Fibroblast of mammary gland (primary cell): ENCODE results near the gene CMTM4.

Source experiments
- DNase-seq: peaks from one replicate; pipeline ENCODE4 v3.0.0-alpha.2; 2010; ENCODE audit warnings: low read depth
- H3K4me3 ChIP-seq: 2 replicates; pipeline ENCODE4 v1.5.1; 2011; ENCODE audit warnings: low read depth, mild to moderate bottlenecking, low read length, moderate library complexity; ENCODE audit not compliant: control insufficient read depth
- CTCF ChIP-seq: conservative IDR thresholded peaks from 2 replicates; pipeline ENCODE4 v1.5.1; 2011; ENCODE audit warnings: low read depth, low read length, inconsistent platforms; ENCODE audit not compliant: control insufficient read depth, insufficient read depth

CMTM4 gene

GRCh38 chr16:66717112-66717675, 20.7 kb upstream of the CMTM4 start:
- peak; percentile 92 for DNase-seq
- H3K4me3 ChIP-seq, result no peak overlapping the region
- peak; percentile 84 for TF ChIP-seq CTCF

- no peak for DNase-seq
- no peak for TF ChIP-seq CTCF
- no peak overlapping the region for H3K4me3 ChIP-seq
Observed at GRCh38 chr16:66714654-66715307, 18.2 kb upstream of the CMTM4 start.

- no peak for TF ChIP-seq CTCF
- DNase-seq, result no peak
Observed at GRCh38 chr16:66714062-66714461, 17.5 kb upstream of the CMTM4 start.

GRCh38 chr16:66713076-66713475, 16.5 kb upstream of the CMTM4 start:
- no peak overlapping the region for H3K4me3 ChIP-seq
- no peak for TF ChIP-seq CTCF
- DNase-seq, result no peak

More at GRCh38 chr16:66714062-66714461, 17.5 kb upstream of the CMTM4 start:
- no peak overlapping the region for H3K4me3 ChIP-seq

- DNase-seq, result no peak
- TF ChIP-seq CTCF, result no peak
- H3K4me3 ChIP-seq, result no peak overlapping the region
Observed at GRCh38 chr16:66712512-66712911, 16.0 kb upstream of the CMTM4 start.

GRCh38 chr16:66711581-66711980, 15.0 kb upstream of the CMTM4 start:
- no peak for DNase-seq
- TF ChIP-seq CTCF, result no peak
- H3K4me3 ChIP-seq, result no peak overlapping the region
